ENCODE data around the gene MRPL36. TPM values are rescaled to one million over a fixed set of nuclear protein-coding genes. Genes with fewer than 3 reads are reported as not detected.

Gene MRPL36
- total RNA-seq: 29.4 TPM
- long read RNA-seq, transcript MRPL36-204 (2 exons, 686 nt): major isoform, 8 of 12 reads
- long read RNA-seq, partial matches to known transcripts: 0 of 12 reads
- long read RNA-seq, other reads (novel, unspliced or antisense): 1 of 12 reads

GRCh38 chr5:1799602-1800471 lies at the start of gene MRPL36:
MRPL36 (minus strand) TSS chr5:1799837; CDS start chr5:1798935, 902 bp downstream.
- H3K36me3 ChIP-seq: peaks cover 36% of the 10 kb centered on the region
- peaks cover 13% of the 10 kb centered on the region for H3K4me1 ChIP-seq
- intact Hi-C loops (cut with DNase I): no loop called here

GRCh38 chr5:1847611-1848010 lies 48.0 kb upstream of the MRPL36 start:
- Histone ChIP-seq H3K4me3 (no peak overlapping the region), H3K9me3 (no peaks in the 10 kb centered on the region), H3K4me1 (no peaks in the 10 kb centered on the region), H3K27me3 (peaks cover 48% of the 10 kb centered on the region), H3K36me3 (no peaks in the 10 kb centered on the region), H3K27ac (no peak overlapping the region)
- ATAC-seq (no peak), DNase-seq (no peak)
- TF ChIP-seq CTCF (IDR thresholded peaks at IDR 0.05): no peak
- intact Hi-C loops (cut with DNase I): no loop called here

More at GRCh38 chr5:1799602-1800471, at the start of gene MRPL36:
- peak within 1 kb of the TSS; percentile 97 for H3K4me3 ChIP-seq
- no peaks in the 10 kb centered on the region for H3K27me3 ChIP-seq
- peak; percentile 93 for ATAC-seq
- TF ChIP-seq CTCF (IDR thresholded peaks at IDR 0.05): no peak
- no peaks in the 10 kb centered on the region for H3K9me3 ChIP-seq
- DNase-seq: peak; percentile 97
- peak within 1 kb of the TSS; percentile 87 for H3K27ac ChIP-seq

GRCh38 chr5:1847056-1847455 lies 47.4 kb upstream of the MRPL36 start:
- Histone ChIP-seq H3K27ac (no peak overlapping the region), H3K4me3 (no peak overlapping the region), H3K36me3 (no peaks in the 10 kb centered on the region), H3K9me3 (no peaks in the 10 kb centered on the region), H3K27me3 (peaks cover 43% of the 10 kb centered on the region), H3K4me1 (no peaks in the 10 kb centered on the region)
- DNase-seq (no peak), ATAC-seq (no peak)
- intact Hi-C loops (cut with DNase I): no loop called here
- no peak for TF ChIP-seq CTCF (IDR thresholded peaks at IDR 0.05)

GRCh38 chr5:1846583-1846982 lies 46.9 kb upstream of the MRPL36 start:
- ATAC-seq: no peak
- H3K27me3 ChIP-seq: peaks cover 38% of the 10 kb centered on the region
- no peaks in the 10 kb centered on the region for H3K4me1 ChIP-seq

GRCh38 chr5:1845696-1846095 lies 46.1 kb upstream of the MRPL36 start:
- no peaks in the 10 kb centered on the region for H3K9me3 ChIP-seq
- no peak for TF ChIP-seq CTCF (IDR thresholded peaks at IDR 0.05)

More at GRCh38 chr5:1846583-1846982, 46.9 kb upstream of the MRPL36 start:
- no peak for DNase-seq
- intact Hi-C loops (cut with DNase I): no loop called here
- Histone ChIP-seq H3K27ac (no peak overlapping the region), H3K36me3 (no peaks in the 10 kb centered on the region), H3K4me3 (no peak overlapping the region), H3K9me3 (no peaks in the 10 kb centered on the region)
- no peak for TF ChIP-seq CTCF (IDR thresholded peaks at IDR 0.05)

More at GRCh38 chr5:1845696-1846095, 46.1 kb upstream of the MRPL36 start:
- DNase-seq (no peak), ATAC-seq (no peak)
- H3K27ac ChIP-seq: no peak overlapping the region
- H3K27me3 ChIP-seq: peaks cover 37% of the 10 kb centered on the region
- H3K36me3 ChIP-seq: no peaks in the 10 kb centered on the region
- intact Hi-C loops (cut with DNase I): no loop called here
- no peak overlapping the region for H3K4me3 ChIP-seq
- no peaks in the 10 kb centered on the region for H3K4me1 ChIP-seq
